Measurements from ENCODE around the gene ST6GALNAC3.

ST6GALNAC3 gene

DNA sequence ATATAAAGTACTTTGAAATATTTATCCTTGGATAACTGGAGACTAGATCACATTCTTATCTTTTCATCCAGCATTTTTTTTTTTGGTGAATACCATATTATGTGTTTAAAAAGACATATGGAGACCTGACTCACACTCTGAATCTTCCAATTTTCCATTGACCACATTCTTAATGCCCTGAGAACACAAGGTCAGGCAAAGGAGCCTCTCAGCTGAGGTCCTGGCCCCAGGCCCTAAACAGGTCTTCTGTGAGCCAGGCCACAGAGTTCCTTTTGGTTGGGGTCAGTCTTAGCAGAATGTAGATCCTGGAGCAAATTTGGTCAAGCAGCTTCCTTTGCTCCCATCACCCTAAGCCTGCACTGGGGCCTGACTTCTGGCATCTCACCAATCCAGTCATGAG, 402.6 kb downstream of the ST6GALNAC3 start:
- Mint-ChIP-seq H3K4me3 (no peak overlapping the region), H3K36me3 (no peaks in the 10 kb centered on the region), H3K27me3 (no peaks in the 10 kb centered on the region), H3K27ac (no peak overlapping the region), H3K4me1 (no peaks in the 10 kb centered on the region), H3K9me3 (peaks cover 2% of the 10 kb centered on the region)
- no peak for DNase-seq
- CTCF ChIA-PET: no interaction called here

DNA sequence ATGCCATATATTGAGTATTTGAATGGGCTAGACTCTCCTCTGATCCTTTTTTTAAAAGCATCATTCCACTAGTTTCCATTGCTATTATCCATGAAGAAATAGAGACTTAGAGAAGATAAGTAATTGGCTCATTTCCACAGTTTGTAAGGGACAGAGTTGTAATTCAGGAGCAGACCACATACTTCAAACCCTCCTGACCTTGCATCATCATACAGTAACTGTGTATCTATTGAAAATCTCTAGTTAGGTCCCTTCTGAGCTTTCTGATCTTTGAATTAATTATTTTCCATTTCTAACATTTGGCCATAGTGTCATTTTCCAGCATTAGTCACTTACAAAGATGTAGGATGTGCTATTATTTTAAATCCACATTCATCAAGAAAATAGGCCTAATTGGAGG, 406.3 kb downstream of the ST6GALNAC3 start:
- CTCF ChIA-PET: no interaction called here
- H3K36me3 Mint-ChIP-seq: no peaks in the 10 kb centered on the region
- no peak for DNase-seq
- no peak overlapping the region for H3K27ac Mint-ChIP-seq
- H3K4me1 Mint-ChIP-seq: no peaks in the 10 kb centered on the region
- peaks cover 2% of the 10 kb centered on the region for H3K9me3 Mint-ChIP-seq
- no peaks in the 10 kb centered on the region for H3K27me3 Mint-ChIP-seq
- no peak overlapping the region for H3K4me3 Mint-ChIP-seq

- Mint-ChIP-seq H3K4me1 (no peaks in the 10 kb centered on the region), H3K4me3 (no peak overlapping the region), H3K27me3 (no peaks in the 10 kb centered on the region), H3K27ac (no peak overlapping the region), H3K36me3 (no peaks in the 10 kb centered on the region), H3K9me3 (peaks cover 2% of the 10 kb centered on the region)
- CTCF ChIA-PET: no interaction called here
- DNase-seq: no peak
Observed at GRCh38 chr1:76481672-76482071, 407.1 kb downstream of the ST6GALNAC3 start.

GRCh38 chr1:76482272-76482671, 407.7 kb downstream of the ST6GALNAC3 start:
- peaks cover 2% of the 10 kb centered on the region for H3K9me3 Mint-ChIP-seq
- no peaks in the 10 kb centered on the region for H3K4me1 Mint-ChIP-seq
- DNase-seq: no peak
- H3K4me3 Mint-ChIP-seq: no peak overlapping the region
- CTCF ChIA-PET: no interaction called here
- no peak overlapping the region for H3K27ac Mint-ChIP-seq
- no peaks in the 10 kb centered on the region for H3K27me3 Mint-ChIP-seq
- H3K36me3 Mint-ChIP-seq: no peaks in the 10 kb centered on the region

- Mint-ChIP-seq H3K36me3 (no peaks in the 10 kb centered on the region), H3K9me3 (no peaks in the 10 kb centered on the region), H3K27ac (no peak overlapping the region), H3K4me1 (peaks cover 29% of the 10 kb centered on the region), H3K27me3 (no peaks in the 10 kb centered on the region), H3K4me3 (no peak overlapping the region)
- DNase-seq: no peak
- CTCF ChIA-PET: no interaction called here
Observed at GRCh38 chr1:76491737-76492136, 417.2 kb downstream of the ST6GALNAC3 start.

GRCh38 chr1:76492752-76493430, 418.3 kb downstream of the ST6GALNAC3 start:
- Mint-ChIP-seq H3K4me1 (peaks cover 29% of the 10 kb centered on the region), H3K27me3 (no peaks in the 10 kb centered on the region), H3K9me3 (no peaks in the 10 kb centered on the region), H3K27ac (no peak overlapping the region), H3K4me3 (no peak overlapping the region), H3K36me3 (no peaks in the 10 kb centered on the region)
- CTCF ChIA-PET: no interaction called here
- DNase-seq: no peak

- H3K4me1 Mint-ChIP-seq: peaks cover 29% of the 10 kb centered on the region
- CTCF ChIA-PET: interaction anchor here (0.6 kb wide), 1 partner anchor 602 kb away, joined by 4 read pairs; no protein-coding TSS in a partner anchor
- peak overlapping the region; percentile 55 for H3K27ac Mint-ChIP-seq
- H3K36me3 Mint-ChIP-seq: no peaks in the 10 kb centered on the region
- H3K9me3 Mint-ChIP-seq: no peaks in the 10 kb centered on the region
- H3K4me3 Mint-ChIP-seq: no peak overlapping the region
- no peaks in the 10 kb centered on the region for H3K27me3 Mint-ChIP-seq
- no peak for DNase-seq
Observed at GRCh38 chr1:76494807-76495206, 420.3 kb downstream of the ST6GALNAC3 start.

- H3K27ac Mint-ChIP-seq: no peak overlapping the region
- CTCF ChIA-PET: no interaction called here
- no peaks in the 10 kb centered on the region for H3K36me3 Mint-ChIP-seq
- DNase-seq: no peak
- H3K4me3 Mint-ChIP-seq: no peak overlapping the region
- H3K4me1 Mint-ChIP-seq: peaks cover 39% of the 10 kb centered on the region
- no peaks in the 10 kb centered on the region for H3K9me3 Mint-ChIP-seq
- no peaks in the 10 kb centered on the region for H3K27me3 Mint-ChIP-seq
Observed at GRCh38 chr1:76496871-76497270, 422.3 kb downstream of the ST6GALNAC3 start.

GRCh38 chr1:76500116-76500515, 425.6 kb downstream of the ST6GALNAC3 start:
- Mint-ChIP-seq H3K4me1 (peaks cover 17% of the 10 kb centered on the region), H3K36me3 (no peaks in the 10 kb centered on the region), H3K27me3 (no peaks in the 10 kb centered on the region), H3K4me3 (no peak overlapping the region), H3K9me3 (no peaks in the 10 kb centered on the region), H3K27ac (no peak overlapping the region)
- CTCF ChIA-PET: no interaction called here
- no peak for DNase-seq

GRCh38 chr1:76501136-76501535, 426.6 kb downstream of the ST6GALNAC3 start:
- DNase-seq: no peak
- CTCF ChIA-PET: interaction anchor here (0.6 to 1.4 kb wide), 2 partner anchors 347 to 1304 kb away, joined by 3 to 4 read pairs; no protein-coding TSS in a partner anchor
- Mint-ChIP-seq H3K27me3 (no peaks in the 10 kb centered on the region), H3K4me3 (no peak overlapping the region), H3K9me3 (no peaks in the 10 kb centered on the region), H3K4me1 (peaks cover 15% of the 10 kb centered on the region), H3K27ac (no peak overlapping the region), H3K36me3 (no peaks in the 10 kb centered on the region)

DNA sequence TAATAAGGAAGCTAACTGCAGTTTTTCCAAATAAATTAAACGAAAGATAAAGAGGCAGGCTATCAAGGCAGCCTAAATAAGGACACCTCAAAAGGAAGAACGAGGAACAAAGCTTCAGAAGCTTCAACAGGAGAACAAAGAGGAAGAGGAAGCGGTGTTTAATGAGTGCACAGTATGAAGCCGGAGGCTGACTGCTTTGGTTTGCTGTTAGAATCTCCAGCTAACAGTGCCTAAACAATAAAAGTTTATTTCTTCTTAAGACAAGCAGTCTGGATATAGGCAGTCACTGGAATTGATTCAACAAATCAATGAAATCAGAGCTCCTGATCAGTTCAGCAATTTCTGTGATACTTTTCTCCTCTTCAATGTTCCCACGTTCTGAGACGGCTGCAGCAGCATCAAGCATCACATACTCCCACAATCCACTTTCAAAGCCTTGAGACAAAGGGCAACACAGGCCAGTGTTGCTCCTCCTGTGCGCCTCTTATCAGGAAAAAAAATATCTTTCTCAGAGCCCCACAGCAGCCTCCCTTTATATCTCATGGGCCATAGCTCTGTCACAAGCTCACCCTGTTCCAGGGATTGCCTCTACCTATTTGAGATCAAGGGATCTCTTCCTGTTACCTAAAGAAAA, 427.2 kb downstream of the ST6GALNAC3 start:
- peaks cover 12% of the 10 kb centered on the region for H3K4me1 Mint-ChIP-seq
- H3K27ac Mint-ChIP-seq: no peak overlapping the region
- DNase-seq: no peak
- CTCF ChIA-PET: interaction anchor here (0.6 to 1.4 kb wide), 2 partner anchors 347 to 1304 kb away, joined by 3 to 4 read pairs; no protein-coding TSS in a partner anchor
- H3K27me3 Mint-ChIP-seq: no peaks in the 10 kb centered on the region
- no peak overlapping the region for H3K4me3 Mint-ChIP-seq
- H3K9me3 Mint-ChIP-seq: no peaks in the 10 kb centered on the region
- no peaks in the 10 kb centered on the region for H3K36me3 Mint-ChIP-seq

- H3K4me1 Mint-ChIP-seq: peaks cover 12% of the 10 kb centered on the region
- CTCF ChIA-PET: no interaction called here
- no peak for DNase-seq
- H3K9me3 Mint-ChIP-seq: no peaks in the 10 kb centered on the region
- no peak overlapping the region for H3K27ac Mint-ChIP-seq
- H3K36me3 Mint-ChIP-seq: no peaks in the 10 kb centered on the region
- no peaks in the 10 kb centered on the region for H3K27me3 Mint-ChIP-seq
- H3K4me3 Mint-ChIP-seq: no peak overlapping the region
Observed at GRCh38 chr1:76503100-76503499, 428.6 kb downstream of the ST6GALNAC3 start.

GRCh38 chr1:76503736-76504135, 429.2 kb downstream of the ST6GALNAC3 start:
- Mint-ChIP-seq H3K36me3 (no peaks in the 10 kb centered on the region), H3K27me3 (no peaks in the 10 kb centered on the region), H3K9me3 (no peaks in the 10 kb centered on the region), H3K4me1 (peaks cover 12% of the 10 kb centered on the region), H3K27ac (no peak overlapping the region), H3K4me3 (no peak overlapping the region)
- CTCF ChIA-PET: no interaction called here
- no peak for DNase-seq

GRCh38 chr1:76507376-76507775, 432.8 kb downstream of the ST6GALNAC3 start:
- no peak overlapping the region for H3K27ac Mint-ChIP-seq
- no peaks in the 10 kb centered on the region for H3K36me3 Mint-ChIP-seq
- no peak for DNase-seq
- H3K4me1 Mint-ChIP-seq: peaks cover 14% of the 10 kb centered on the region
- CTCF ChIA-PET: no interaction called here
- no peaks in the 10 kb centered on the region for H3K27me3 Mint-ChIP-seq
- no peak overlapping the region for H3K4me3 Mint-ChIP-seq
- H3K9me3 Mint-ChIP-seq: no peaks in the 10 kb centered on the region

GRCh38 chr1:76508871-76509270, 434.3 kb downstream of the ST6GALNAC3 start:
- Mint-ChIP-seq H3K27ac (no peak overlapping the region), H3K27me3 (no peaks in the 10 kb centered on the region), H3K4me3 (no peak overlapping the region), H3K4me1 (peaks cover 14% of the 10 kb centered on the region), H3K36me3 (no peaks in the 10 kb centered on the region), H3K9me3 (no peaks in the 10 kb centered on the region)
- CTCF ChIA-PET: no interaction called here
- DNase-seq: no peak
